Adrenal gland (tissue), 12 donors: ENCODE results near the gene ACOT13. TPM values are rescaled to one million over a fixed set of nuclear protein-coding genes. Genes with fewer than 3 reads are reported as not detected.

Experiments
- DNase-seq, 7 donors: peaks; one replicate each; pipeline ENCODE4 v3.0.0-alpha.2; 2019 to 2020
- H3K27ac ChIP-seq, 5 donors: fragments of 200-600 bp; sonication (generic) in 4 of 5; 1 replicate in 3 of 5; 2 replicates in 2 of 5; pipeline versions ENCODE4 v1.5.1 to v1.8.0; 2016 to 2020; ENCODE audit warnings: mild to moderate bottlenecking in 1 of 5
- H3K27me3 ChIP-seq: fragments of 200-600 bp; 2 replicates; pipeline ENCODE4 v1.8.0; 2021
- H3K36me3 ChIP-seq, 2 donors: fragments of 200-600 bp; replicated peaks in 1 of 2; 1 replicate in 1 of 2; 2 replicates in 1 of 2; pipeline versions ENCODE4 v1.5.1 to v1.8.0; 2018 to 2022
- H3K4me1 ChIP-seq, 2 donors: fragments of 200-600 bp; replicated peaks in 1 of 2; 1 replicate in 1 of 2; 2 replicates in 1 of 2; pipeline versions ENCODE4 v1.5.1 to v1.8.0; 2018 to 2021
- H3K4me3 ChIP-seq, 4 donors: fragments of 200-600 bp; sonication (generic) in 3 of 4; one replicate each; pipeline ENCODE4 v1.5.1; 2016 to 2018
- H3K9me3 ChIP-seq, 3 donors: fragments of 200-600 bp; sonication (generic) in 1 of 3; replicated peaks in 1 of 3; 1 replicate in 2 of 3; 2 replicates in 1 of 3; pipeline versions ENCODE4 v1.5.1 to v1.8.0; 2016 to 2021
- CTCF ChIP-seq, 6 experiments: fragments of 450-650 bp in 4 of 6; fragments of 200-600 bp in 2 of 6; sonication (generic) in 1 of 6; IDR thresholded peaks; 1 replicate in 5 of 6; 2 replicates in 1 of 6; pipeline versions ENCODE4 v1.5.1 to v1.8.0; 2016 to 2021; ENCODE audit warnings: antibody characterized with exemption in 6 of 6, mild to moderate bottlenecking in 2 of 6, moderate library complexity in 1 of 6
- POLR2A ChIP-seq, 2 donors: fragments of 450-650 bp; IDR thresholded peaks; one replicate each; pipeline ENCODE4 v1.6.1; 2017; ENCODE audit warnings: antibody characterized with exemption in 2 of 2, mild to moderate bottlenecking in 2 of 2, moderate library complexity in 1 of 2
- WGBS, 4 donors: extraction: QIAGEN DNeasy Blood & Tissue Kit in 2 of 4; methylation state at CpG; one replicate each; pipeline versions ENCODE4 v1.1.5 to v1.1.7; 2013 to 2017; 5-methylcytosine and 5-hydroxymethylcytosine counted together
- intact Hi-C, 2 donors: fragments of 100-400 bp; cut with DNase I; formaldehyde crosslinking; loops; one replicate each; pipeline versions ENCODE4 v1.14.1 to v1.15.0; 2022 to 2023
- polyA plus RNA-seq, 3 donors: library from polyadenylated mRNA; stranded (reverse); fragments of 200-250 nt in 2 of 3; fragments of 350-450 nt in 1 of 3; fragmentation: Illumina TruSeq in 1 of 3; extraction: RNeasy Lipid Tissue Mini Kit (QIAGEN cat#74804) in 1 of 3; gene quantifications; one replicate each; pipeline ENCODE4 v1.2.3, GENCODE V29; 2013 to 2014
- total RNA-seq, 9 donors: library from RNA; depleted of rRNA in 4 of 9; stranded (reverse); fragments of >200 nt in 4 of 9; fragments of 120-200 nt in 1 of 9; fragmentation: NEBNext Ultra II Directional in 1 of 9; extraction: Animal tissue kit (Norgen Biotek cat#: 25700) in 1 of 9; gene quantifications; one replicate each; pipeline versions ENCODE4 v1.1.0 to v1.2.4, GENCODE V29; 2013 to 2023
- donor health status: healthy with polysubstance abuse.
- donor health status: Bipolar disorder and iron deficiency.
- donor health status: DM: yes; HTN: yes; CAD: no.
- donor health status: DM: no; HTN: no; CAD: no.
- donor health status: DM: no; HTN: no; CAD: no.
- donor health status: DM: yes; HTN: yes; CAD: no.

ACOT13 gene
- total and polyA plus RNA-seq, 12 donors, result 6.9 to 104 (median 21.7) TPM

- Histone ChIP-seq H3K36me3 (no peaks in the 10 kb centered on the region), H3K27me3 (no peaks in the 10 kb centered on the region), H3K27ac (no peak overlapping the region), H3K4me1 (peaks cover 0 to 5% of the 10 kb centered on the region in 2 donors), H3K4me3 (no peak overlapping the region), H3K9me3 (no peaks in the 10 kb centered on the region)
- no peak for DNase-seq
- intact Hi-C loops, result loop anchor here in 1 of 2 donors (5.0 to 10.0 kb wide), 2 partner anchors 108 to 265 kb away; no protein-coding TSS in a partner anchor
- no peak for TF ChIP-seq POLR2A (IDR thresholded peaks at IDR 0.05)
- no peak for TF ChIP-seq CTCF (IDR thresholded peaks at IDR 0.05)
- WGBS, 4 donors, result 55 to 67% (median 64%) methylated on average over 2 of the region's 2 CpGs
These were observed 23.1 kb downstream of the ACOT13 start for GRCh38 chr6:24689964-24690363.

- WGBS, 4 donors, result 85 to 88% (median 87%) methylated on average over 1 of the region's 1 CpG
- Histone ChIP-seq H3K27ac (no peak overlapping the region), H3K27me3 (no peaks in the 10 kb centered on the region), H3K4me3 (no peak overlapping the region), H3K36me3 (no peaks in the 10 kb centered on the region), H3K4me1 (peaks cover 0 to 5% of the 10 kb centered on the region in 2 donors), H3K9me3 (no peaks in the 10 kb centered on the region)
- TF ChIP-seq POLR2A (IDR thresholded peaks at IDR 0.05) (no peak), CTCF (IDR thresholded peaks at IDR 0.05) (no peak)
- intact Hi-C loops, result loop anchor here in 1 of 2 donors (5.0 to 10.0 kb wide), 2 partner anchors 108 to 266 kb away; no protein-coding TSS in a partner anchor
- no peak for DNase-seq
These were observed 23.7 kb downstream of the ACOT13 start for GRCh38 chr6:24690593-24690992.

GRCh38 chr6:24691550-24691949 lies 24.7 kb downstream of the ACOT13 start:
- DNase-seq, result no peak
- Histone ChIP-seq H3K27ac (no peak overlapping the region), H3K27me3 (no peaks in the 10 kb centered on the region), H3K9me3 (no peaks in the 10 kb centered on the region), H3K4me3 (no peak overlapping the region), H3K4me1 (peaks cover 0 to 5% of the 10 kb centered on the region in 2 donors), H3K36me3 (no peaks in the 10 kb centered on the region)
- TF ChIP-seq POLR2A (IDR thresholded peaks at IDR 0.05) (no peak), CTCF (IDR thresholded peaks at IDR 0.05) (no peak)
- WGBS, 4 donors, result 87 to 96% (median 92%) methylated on average over 3 of the region's 3 CpGs
- intact Hi-C loops, result loop anchor here in 1 of 2 donors (5.0 to 10.0 kb wide), 2 partner anchors 109 to 267 kb away; no protein-coding TSS in a partner anchor

GRCh38 chr6:24692003-24692402 lies 25.1 kb downstream of the ACOT13 start:
- intact Hi-C loops, result loop anchor here in 1 of 2 donors (5.0 to 10.0 kb wide), 2 partner anchors 110 to 267 kb away; no protein-coding TSS in a partner anchor
- no peaks in the 10 kb centered on the region for H3K36me3 ChIP-seq
- H3K9me3 ChIP-seq, result no peaks in the 10 kb centered on the region
- no peak overlapping the region for H3K27ac ChIP-seq
- H3K4me3 ChIP-seq, result no peak overlapping the region
- peaks cover 0 to 5% of the 10 kb centered on the region in 2 donors for H3K4me1 ChIP-seq
- DNase-seq, result no peak
- TF ChIP-seq POLR2A (IDR thresholded peaks at IDR 0.05) (no peak), CTCF (IDR thresholded peaks at IDR 0.05) (no peak)
- H3K27me3 ChIP-seq, result no peaks in the 10 kb centered on the region
- WGBS, 4 donors, result 46 to 66% (median 60%) methylated on average over 4 of the region's 4 CpGs
